Inferior parietal cortex (tissue), 1 donor: Measurements from ENCODE around the gene PTPRO.

Source experiments
- DNase-seq: peaks from one replicate; pipeline ENCODE4 v3.0.0-alpha.2; 2016; ENCODE audit errors: extremely low spot score

The PTPRO gene

DNA sequence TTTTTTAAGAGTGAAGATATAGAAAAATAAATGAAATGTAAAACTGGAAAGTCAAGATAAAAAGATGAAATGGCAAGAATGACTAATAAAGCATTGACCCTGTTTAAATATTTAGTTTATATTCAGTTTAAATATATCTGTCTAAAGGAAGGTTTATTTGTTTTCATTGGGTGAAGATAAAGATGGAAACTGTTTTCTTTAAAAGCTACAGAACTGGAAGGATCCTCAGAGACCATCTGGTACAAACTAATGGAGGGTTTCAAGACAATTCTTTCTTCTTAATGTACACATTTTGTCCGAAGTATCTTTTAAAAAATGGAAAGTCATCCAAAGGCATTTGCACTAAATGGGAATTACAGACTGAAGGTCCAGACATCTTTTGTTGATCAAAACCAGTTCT lies 324.3 kb downstream of the PTPRO start:
- DNase-seq: no peak
